ENCODE measurements around the gene PARL.

DNA sequence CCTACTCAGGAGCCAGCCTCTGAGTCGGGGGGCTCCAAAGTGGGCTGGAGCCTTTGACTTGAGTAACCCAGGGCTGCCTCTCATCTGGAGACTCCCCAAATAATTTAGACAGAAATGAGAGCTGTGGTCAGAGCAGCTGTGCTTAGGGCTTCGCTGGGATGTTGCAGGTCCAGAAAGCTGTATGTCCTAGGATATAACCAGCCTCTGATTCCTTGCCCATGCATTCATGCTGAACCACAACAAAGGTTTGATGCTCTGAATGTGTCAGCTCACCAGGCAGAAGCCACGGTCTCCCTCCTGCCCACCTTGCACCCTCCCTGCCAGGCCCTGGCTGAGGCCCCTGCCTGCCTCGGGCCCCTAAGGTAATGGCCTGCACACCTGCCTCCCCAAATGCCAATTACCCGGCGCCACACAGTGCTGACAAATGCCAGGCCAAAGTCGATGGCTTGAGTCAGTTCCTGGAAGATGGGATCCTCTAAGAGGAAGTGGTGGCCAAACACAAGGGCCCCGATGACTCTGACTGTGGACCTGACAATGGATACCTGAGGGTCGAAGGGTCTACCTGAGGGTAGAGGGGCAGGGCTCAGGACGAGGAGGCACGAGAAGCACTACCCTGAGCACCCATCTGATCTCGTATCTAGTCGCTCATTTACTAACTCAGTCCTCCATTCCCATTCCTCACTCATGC lies 21.7 kb upstream of the PARL start:
- TF ChIP-seq FOXJ3 (CRISPR knock-in tag; IDR thresholded peaks at IDR 0.05; ENCODE audit: borderline replicate concordance) (no peak), RAD21 (CRISPR knock-in tag; IDR thresholded peaks at IDR 0.05) (no peak), NCOA2 (CRISPR knock-in tag; IDR thresholded peaks at IDR 0.05) (no peak), SKI (IDR thresholded peaks at IDR 0.05; ENCODE audit: partially characterized antibody) (no peak), NFE2L2 (IDR thresholded peaks at IDR 0.05; ENCODE audit: low read length) (no peak), TAF1 (CRISPR knock-in tag; IDR thresholded peaks at IDR 0.05) (no peak), MTF1 (CRISPR knock-in tag; IDR thresholded peaks at IDR 0.05) (no peak), POLR2A (IDR thresholded peaks at IDR 0.05; ENCODE audit: insufficient read depth in 1 of 2, low read depth in 2 of 2, low read length in 2 of 2) (no peak), YY1 (IDR thresholded peaks at IDR 0.05; ENCODE audit: insufficient read depth, insufficient replicate concordance, low read depth, low read length) (no peak)
- TF ChIP-seq, protein P1, sequence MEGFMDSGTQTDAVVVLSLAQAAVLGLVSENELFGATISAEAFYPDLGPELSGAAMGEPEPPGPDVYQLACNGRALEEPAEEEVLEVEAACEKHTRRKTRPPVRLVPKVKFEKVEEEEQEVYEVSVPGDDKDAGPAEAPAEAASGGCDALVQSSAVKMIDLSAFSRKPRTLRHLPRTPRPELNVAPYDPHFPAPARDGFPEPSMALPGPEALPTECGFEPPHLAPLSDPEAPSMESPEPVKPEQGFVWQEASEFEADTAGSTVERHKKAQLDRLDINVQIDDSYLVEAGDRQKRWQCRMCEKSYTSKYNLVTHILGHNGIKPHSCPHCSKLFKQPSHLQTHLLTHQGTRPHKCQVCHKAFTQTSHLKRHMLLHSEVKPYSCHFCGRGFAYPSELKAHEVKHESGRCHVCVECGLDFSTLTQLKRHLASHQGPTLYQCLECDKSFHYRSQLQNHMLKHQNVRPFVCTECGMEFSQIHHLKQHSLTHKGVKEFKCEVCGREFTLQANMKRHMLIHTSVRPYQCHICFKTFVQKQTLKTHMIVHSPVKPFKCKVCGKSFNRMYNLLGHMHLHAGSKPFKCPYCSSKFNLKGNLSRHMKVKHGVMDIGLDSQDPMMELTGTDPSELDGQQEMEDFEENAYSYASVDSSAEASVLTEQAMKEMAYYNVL (CRISPR knock-in tag; IDR thresholded peaks at IDR 0.05; ENCODE audit: borderline replicate concordance): no peak
- TF ChIP-seq, protein P2, sequence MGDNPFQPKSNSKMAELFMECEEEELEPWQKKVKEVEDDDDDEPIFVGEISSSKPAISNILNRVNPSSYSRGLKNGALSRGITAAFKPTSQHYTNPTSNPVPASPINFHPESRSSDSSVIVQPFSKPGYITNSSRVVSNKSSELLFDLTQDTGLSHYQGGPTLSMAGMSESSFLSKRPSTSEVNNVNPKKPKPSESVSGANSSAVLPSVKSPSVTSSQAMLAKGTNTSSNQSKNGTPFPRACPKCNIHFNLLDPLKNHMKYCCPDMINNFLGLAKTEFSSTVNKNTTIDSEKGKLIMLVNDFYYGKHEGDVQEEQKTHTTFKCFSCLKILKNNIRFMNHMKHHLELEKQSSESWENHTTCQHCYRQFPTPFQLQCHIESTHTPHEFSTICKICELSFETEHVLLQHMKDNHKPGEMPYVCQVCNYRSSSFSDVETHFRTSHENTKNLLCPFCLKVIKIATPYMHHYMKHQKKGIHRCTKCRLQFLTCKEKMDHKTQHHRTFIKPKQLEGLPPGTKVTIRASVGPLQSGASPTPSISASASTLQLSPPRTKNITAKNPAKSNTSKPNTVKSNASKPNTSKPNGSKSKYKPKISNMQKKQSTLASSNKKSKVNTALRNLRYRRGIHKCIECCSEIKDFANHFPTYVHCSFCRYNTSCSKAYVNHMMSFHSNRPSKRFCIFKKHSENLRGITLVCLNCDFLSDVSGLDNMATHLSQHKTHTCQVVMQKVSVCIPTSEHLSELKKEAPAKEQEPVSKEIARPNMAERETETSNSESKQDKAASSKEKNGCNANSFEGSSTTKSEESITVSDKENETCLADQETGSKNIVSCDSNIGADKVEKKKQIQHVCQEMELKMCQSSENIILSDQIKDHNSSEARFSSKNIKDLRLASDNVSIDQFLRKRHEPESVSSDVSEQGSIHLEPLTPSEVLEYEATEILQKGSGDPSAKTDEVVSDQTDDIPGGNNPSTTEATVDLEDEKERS (CRISPR knock-in tag; IDR thresholded peaks at IDR 0.05): no peak
- TF ChIP-seq, protein P3, sequence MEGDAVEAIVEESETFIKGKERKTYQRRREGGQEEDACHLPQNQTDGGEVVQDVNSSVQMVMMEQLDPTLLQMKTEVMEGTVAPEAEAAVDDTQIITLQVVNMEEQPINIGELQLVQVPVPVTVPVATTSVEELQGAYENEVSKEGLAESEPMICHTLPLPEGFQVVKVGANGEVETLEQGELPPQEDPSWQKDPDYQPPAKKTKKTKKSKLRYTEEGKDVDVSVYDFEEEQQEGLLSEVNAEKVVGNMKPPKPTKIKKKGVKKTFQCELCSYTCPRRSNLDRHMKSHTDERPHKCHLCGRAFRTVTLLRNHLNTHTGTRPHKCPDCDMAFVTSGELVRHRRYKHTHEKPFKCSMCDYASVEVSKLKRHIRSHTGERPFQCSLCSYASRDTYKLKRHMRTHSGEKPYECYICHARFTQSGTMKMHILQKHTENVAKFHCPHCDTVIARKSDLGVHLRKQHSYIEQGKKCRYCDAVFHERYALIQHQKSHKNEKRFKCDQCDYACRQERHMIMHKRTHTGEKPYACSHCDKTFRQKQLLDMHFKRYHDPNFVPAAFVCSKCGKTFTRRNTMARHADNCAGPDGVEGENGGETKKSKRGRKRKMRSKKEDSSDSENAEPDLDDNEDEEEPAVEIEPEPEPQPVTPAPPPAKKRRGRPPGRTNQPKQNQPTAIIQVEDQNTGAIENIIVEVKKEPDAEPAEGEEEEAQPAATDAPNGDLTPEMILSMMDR (CRISPR knock-in tag; IDR thresholded peaks at IDR 0.05): no peak

All from HepG2 (cell line).